OCI-LY3 (cell line): ENCODE results near the gene SCPEP1.

Experiments used
- EZH2phosphoT487 ChIP-seq: fragments of 200-600 bp; shearing (Covaris generic); IDR thresholded peaks from 2 replicates; pipeline ENCODE4 v1.6.1; 2018; ENCODE audit warnings: antibody characterized with exemption, mixed run types, low read depth
- TF ChIP-seq, protein P1 (sequence below): fragments of 200-600, 300-600 bp; sonication (generic); IDR thresholded peaks from 2 replicates; pipeline ENCODE4 v1.5.1; 2014; ENCODE audit warnings: antibody characterized with exemption, low read length, low read depth

DNA sequence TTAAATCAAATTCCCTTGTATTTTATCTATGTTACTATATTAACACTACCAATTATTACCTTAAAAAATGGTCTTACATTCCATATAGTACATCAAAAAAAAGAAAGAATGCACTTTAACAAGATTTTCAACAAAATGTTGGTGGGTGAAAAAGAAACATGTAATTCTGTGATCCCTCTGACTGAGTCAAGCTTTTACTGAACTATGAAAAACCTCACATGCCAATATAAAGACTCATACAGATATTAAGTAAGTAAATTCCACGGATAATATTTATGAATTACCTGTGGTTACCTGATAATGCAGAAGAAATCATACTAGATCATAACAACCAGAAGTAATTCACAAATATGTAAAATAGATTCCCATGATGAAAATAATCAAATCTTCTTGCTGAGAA is 29.4 kb upstream of the SCPEP1 start:
- TF ChIP-seq, protein P1, sequence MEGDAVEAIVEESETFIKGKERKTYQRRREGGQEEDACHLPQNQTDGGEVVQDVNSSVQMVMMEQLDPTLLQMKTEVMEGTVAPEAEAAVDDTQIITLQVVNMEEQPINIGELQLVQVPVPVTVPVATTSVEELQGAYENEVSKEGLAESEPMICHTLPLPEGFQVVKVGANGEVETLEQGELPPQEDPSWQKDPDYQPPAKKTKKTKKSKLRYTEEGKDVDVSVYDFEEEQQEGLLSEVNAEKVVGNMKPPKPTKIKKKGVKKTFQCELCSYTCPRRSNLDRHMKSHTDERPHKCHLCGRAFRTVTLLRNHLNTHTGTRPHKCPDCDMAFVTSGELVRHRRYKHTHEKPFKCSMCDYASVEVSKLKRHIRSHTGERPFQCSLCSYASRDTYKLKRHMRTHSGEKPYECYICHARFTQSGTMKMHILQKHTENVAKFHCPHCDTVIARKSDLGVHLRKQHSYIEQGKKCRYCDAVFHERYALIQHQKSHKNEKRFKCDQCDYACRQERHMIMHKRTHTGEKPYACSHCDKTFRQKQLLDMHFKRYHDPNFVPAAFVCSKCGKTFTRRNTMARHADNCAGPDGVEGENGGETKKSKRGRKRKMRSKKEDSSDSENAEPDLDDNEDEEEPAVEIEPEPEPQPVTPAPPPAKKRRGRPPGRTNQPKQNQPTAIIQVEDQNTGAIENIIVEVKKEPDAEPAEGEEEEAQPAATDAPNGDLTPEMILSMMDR = no peak
- TF ChIP-seq EZH2phosphoT487 = no peak
